Measurements from ENCODE around the gene CD36. TPM values are rescaled to one million over a fixed set of nuclear protein-coding genes. Genes with fewer than 3 reads are reported as not detected.

Gene CD36
- total and polyA plus RNA-seq, 10 of the 15 experiments (the other 5 are each of a cell fraction or from before 2014, with no cell fraction given): 0.20 to 283 (median 172) TPM

GRCh38 chr7:80601999-80602398 lies 36.4 kb upstream of the CD36 start:
- ChIA-PET RAD21 (ENCODE audit: unreplicated experiment) (no interaction called here), POLR2A (no interaction called here), CTCF (interaction anchor here (0.6 kb wide), 1 partner anchor 30 kb away, joined by 3 read pairs; no protein-coding TSS in a partner anchor), SMC1A (ENCODE audit: uncharacterized antibody, unreplicated experiment) (no interaction called here)
- in situ Hi-C loops (cut with MboI): no loop called here
- Histone ChIP-seq H4K20me1 (ENCODE audit: control insufficient read depth, insufficient read depth) (no peaks in the 10 kb centered on the region), H3K27me3 (replicated peaks in 1 of 2; ENCODE audit: control insufficient read depth in 2 of 2, insufficient read depth in 2 of 2, low read length in 1 of 2) (no peaks in the 10 kb centered on the region), H2AFZ (ENCODE audit: control insufficient read depth, low read depth, low read length) (no peak overlapping the region), H3K4me1 (ENCODE audit: control insufficient read depth, insufficient read depth, low read length) (no peaks in the 10 kb centered on the region), H3K9me3 (replicated peaks; ENCODE audit: control insufficient read depth, insufficient read depth, low read length) (no peaks in the 10 kb centered on the region), H3K79me2 (ENCODE audit: control insufficient read depth, insufficient read depth, low read length) (no peaks in the 10 kb centered on the region), H3K27ac (ENCODE audit: control insufficient read depth, insufficient read depth) (no peak overlapping the region), H3K4me2 (ENCODE audit: control insufficient read depth, insufficient read depth) (no peak overlapping the region), H3K9ac (ENCODE audit: control insufficient read depth, insufficient read depth, low read length) (no peak overlapping the region), H3K4me3 (no peak overlapping the region), H3K36me3 (ENCODE audit: control insufficient read depth in 2 of 2, insufficient read depth in 2 of 2, low read length in 1 of 2) (no peaks in the 10 kb centered on the region)
- DNase-seq (ENCODE audit: low read depth, low spot score) (no peak), ATAC-seq (no peak), FAIRE-seq (no peak)
- WGBS (ENCODE audit: insufficient coverage, insufficient replicate concordance, low lambda C conversion rate, missing lambda C conversion rate): 35% methylated on average over 4 of the region's 4 CpGs
- TF ChIP-seq ESRRA (IDR thresholded peaks at IDR 0.05; ENCODE audit: low read length) (no peak), MTA2 (IDR thresholded peaks at IDR 0.05; ENCODE audit: low read depth) (no peak), HCFC1 (IDR thresholded peaks at IDR 0.05; ENCODE audit: low read length) (no peak), FOXM1 (IDR thresholded peaks at IDR 0.05; ENCODE audit: low read depth, low read length) (no peak), E2F8 (IDR thresholded peaks at IDR 0.05; ENCODE audit: low read depth, partially characterized antibody) (no peak)
- BruUV-seq (replicated peaks): no TSS peak
- intact Hi-C loops (cut with micrococcal nuclease; ENCODE audit: unreplicated experiment): no loop called here

- CTCF ChIA-PET: interaction anchor here (0.8 kb wide), 1 partner anchor 9 kb away, joined by 3 read pairs; no protein-coding TSS in a partner anchor
- no TSS peak for BruUV-seq (replicated peaks)
- ATAC-seq: no peak
- Histone ChIP-seq H3K4me3 (no peak overlapping the region), H3K9me3 (replicated peaks; ENCODE audit: control insufficient read depth, insufficient read depth, low read length) (no peaks in the 10 kb centered on the region), H3K27me3 (replicated peaks in 1 of 2; ENCODE audit: control insufficient read depth in 2 of 2, insufficient read depth in 2 of 2, low read length in 1 of 2) (no peaks in the 10 kb centered on the region), H4K20me1 (ENCODE audit: control insufficient read depth, insufficient read depth) (no peaks in the 10 kb centered on the region), H3K27ac (ENCODE audit: control insufficient read depth, insufficient read depth) (no peak overlapping the region), H3K36me3 (ENCODE audit: control insufficient read depth in 2 of 2, insufficient read depth in 2 of 2, low read length in 1 of 2) (no peaks in the 10 kb centered on the region), H3K4me1 (ENCODE audit: control insufficient read depth, insufficient read depth, low read length) (no peaks in the 10 kb centered on the region), H3K79me2 (ENCODE audit: control insufficient read depth, insufficient read depth, low read length) (no peaks in the 10 kb centered on the region), H2AFZ (ENCODE audit: control insufficient read depth, low read depth, low read length) (no peak overlapping the region), H3K9ac (ENCODE audit: control insufficient read depth, insufficient read depth, low read length) (no peak overlapping the region), H3K4me2 (ENCODE audit: control insufficient read depth, insufficient read depth) (no peak overlapping the region)
- in situ Hi-C loops (cut with MboI): no loop called here
- intact Hi-C loops (cut with micrococcal nuclease; ENCODE audit: unreplicated experiment): no loop called here
- SMC1A ChIA-PET (ENCODE audit: uncharacterized antibody, unreplicated experiment): no interaction called here
- TF ChIP-seq PAX8 (IDR thresholded peaks at IDR 0.05) (no peak), BRCA1 (IDR thresholded peaks at IDR 0.05; ENCODE audit: low read depth, low read length) (no peak), TBL1XR1 (IDR thresholded peaks at IDR 0.05; ENCODE audit: low read depth, low read length) (no peak), POLR2AphosphoS5 (IDR thresholded peaks at IDR 0.05; ENCODE audit: low read length) (no peak), CEBPZ (IDR thresholded peaks at IDR 0.05; ENCODE audit: low read depth, low read length) (no peak), SP1 (IDR thresholded peaks at IDR 0.05; ENCODE audit: low read depth, low read length) (no peak)
- no peak for DNase-seq (ENCODE audit: low read depth, low spot score)
- POLR2A ChIA-PET: interaction anchor here (0.6 kb wide), 1 partner anchor 13 kb away, joined by 5 read pairs; no protein-coding TSS in a partner anchor
- WGBS (ENCODE audit: insufficient coverage, insufficient replicate concordance, low lambda C conversion rate, missing lambda C conversion rate): 42% methylated on average over 2 of the region's 2 CpGs
- RAD21 ChIA-PET (ENCODE audit: unreplicated experiment): interaction anchor here (0.6 to 0.7 kb wide), 2 partner anchors 15 to 39 kb away, joined by 3 to 6 read pairs; no protein-coding TSS in a partner anchor
- FAIRE-seq: no peak
Measured at GRCh38 chr7:80603940-80604339, 34.5 kb upstream of the CD36 start.
